ENCODE results near the gene TAF1C.

TAF1C gene

GRCh38 chr16:84153660-84154214 lies 33.1 kb downstream of the TAF1C start:
- DNase-seq = no peak

GRCh38 chr16:84150926-84151325 lies 35.9 kb downstream of the TAF1C start:
- no peak for DNase-seq

- DNase-seq = no peak
Observed at GRCh38 chr16:84144859-84145639, 41.8 kb downstream of the TAF1C start, which contains the start of the genes DNAAF1 and HSDL1. DNAAF1 (plus strand) TSS chr16:84145308; CDS start chr16:84145441, 133 bp downstream. HSDL1 (minus strand) TSS chr16:84145177; CDS start chr16:84131321, 13,856 bp downstream.

- DNase-seq = no peak
Observed at GRCh38 chr16:84144209-84144858, 42.5 kb downstream of the TAF1C start.

GRCh38 chr16:84143784-84144199 lies 43.1 kb downstream of the TAF1C start:
- DNase-seq = no peak

GRCh38 chr16:84143081-84143480 lies 43.8 kb downstream of the TAF1C start:
- DNase-seq = no peak

GRCh38 chr16:84141143-84141670 lies 45.6 kb downstream of the TAF1C start:
- no peak for DNase-seq

GRCh38 chr16:84139628-84140258 lies 47.1 kb downstream of the TAF1C start:
- no peak for DNase-seq

GRCh38 chr16:84138824-84139627 lies 47.8 kb downstream of the TAF1C start:
- peak; percentile 62 for DNase-seq

GRCh38 chr16:84138500-84138823 lies 48.4 kb downstream of the TAF1C start:
- DNase-seq = no peak

GRCh38 chr16:84137769-84138357 lies 49.0 kb downstream of the TAF1C start:
- DNase-seq = no peak

GRCh38 chr16:84137287-84137686 lies 49.6 kb downstream of the TAF1C start:
- no peak for DNase-seq

- DNase-seq = no peak
Observed at GRCh38 chr16:84136331-84137125, 50.3 kb downstream of the TAF1C start.

- DNase-seq = no peak
Observed at GRCh38 chr16:84132527-84133285, 54.2 kb downstream of the TAF1C start.

GRCh38 chr16:84131117-84131516 lies 55.7 kb downstream of the TAF1C start:
- DNase-seq = no peak

Data from NCI-H2029 treated with DMSO at 0.1 percent for 48 hours (cell line).